G401.6 (cell line): ENCODE measurements around the gene INTS11.
"Not testable (repeated sequence)": the region's sequence is repeated elsewhere in the genome, so short reads cannot be mapped to it uniquely, and the experiment has no call there.

Experiments used
- FAIRE-seq: peaks from 2 replicates; lab custom pipeline; 2012; peaks lifted over from hg19 to GRCh38; lab: Jason Lieb, UNC

INTS11 gene

DNA sequence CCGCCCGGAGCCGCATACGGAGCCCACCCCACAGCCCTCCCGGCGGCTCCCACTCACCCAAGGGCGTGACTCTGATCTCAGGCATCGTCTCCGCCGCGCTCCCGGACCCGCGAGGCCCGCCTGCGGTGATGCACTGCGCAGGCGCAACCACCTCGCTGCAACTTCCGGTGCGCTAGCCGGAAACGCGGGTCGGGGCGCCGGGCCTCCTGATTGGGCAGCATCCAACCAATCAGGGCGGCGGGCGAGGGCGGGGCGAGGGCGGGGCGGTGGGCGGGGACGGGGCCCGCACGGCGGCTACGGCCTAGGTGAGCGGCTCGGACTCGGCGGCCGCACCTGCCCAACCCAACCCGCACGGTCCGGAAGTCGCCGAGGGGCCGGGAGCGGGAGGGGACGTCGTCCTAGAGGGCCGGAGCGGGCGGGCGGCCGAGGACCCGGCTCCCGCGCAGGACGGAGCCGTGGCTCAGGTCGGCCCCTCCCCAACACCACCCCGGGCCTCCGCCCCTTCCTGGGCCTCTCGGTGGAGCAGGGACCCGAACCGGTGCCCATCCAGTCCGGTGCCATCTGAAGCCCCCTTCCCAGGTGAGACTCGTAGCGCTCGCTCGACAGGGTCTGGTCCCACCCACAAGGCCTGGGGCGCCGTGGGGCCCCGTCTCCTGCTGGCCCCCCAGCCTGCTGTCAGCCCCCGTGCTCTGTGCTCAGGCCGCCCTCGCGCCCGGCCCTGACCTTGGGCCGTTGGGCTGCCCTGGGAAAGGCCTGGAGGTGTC, at the start of gene INTS11, which contains the start of gene CPTP:
INTS11 (minus strand) TSS at position 137 of the 764 bp plus-strand sequence; CDS start at position 85, 52 bp downstream.
CPTP (plus strand) TSS at position 279 of the 764 bp plus-strand sequence. CDS start 2,109 bp downstream, outside the sequence.
- no peak for FAIRE-seq

DNA sequence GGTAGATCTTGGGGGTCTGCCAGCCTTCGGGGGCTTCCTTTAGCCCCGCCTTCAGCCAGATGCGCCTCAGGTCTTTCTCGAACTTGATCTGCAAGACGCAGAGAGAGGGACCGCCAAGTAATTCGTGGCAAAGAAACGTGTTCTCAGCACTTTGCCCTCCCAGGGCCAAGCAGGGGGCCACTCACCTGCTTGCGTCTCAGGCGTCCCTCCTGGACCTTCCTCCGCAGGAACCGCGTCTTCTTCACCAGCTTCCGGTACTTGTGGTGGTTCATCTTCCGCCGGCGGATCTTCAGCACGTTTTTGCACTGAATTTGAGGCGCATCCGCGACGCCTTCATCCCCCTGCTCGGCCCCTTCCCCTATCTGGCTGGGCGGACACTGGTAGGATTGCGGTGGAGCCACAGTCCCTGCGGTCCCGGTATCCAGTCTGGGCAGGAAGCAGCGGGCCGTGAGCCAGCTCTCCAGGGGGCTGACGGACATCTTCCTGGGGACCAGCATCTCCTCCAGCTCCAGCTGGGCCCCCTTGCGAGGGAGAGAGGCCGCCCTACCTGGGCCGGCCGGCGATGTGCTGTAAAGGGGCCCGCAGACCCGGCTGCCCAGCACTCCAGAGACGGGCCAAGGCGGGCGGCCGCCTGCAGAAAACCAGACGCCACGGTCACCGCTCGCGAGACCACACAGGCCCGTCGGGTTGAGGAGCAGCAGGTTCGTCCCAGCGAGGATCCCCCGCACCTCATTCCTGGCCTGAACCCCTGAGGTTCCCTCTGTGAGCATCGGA, 49.5 kb upstream of the INTS11 start:
- FAIRE-seq, result no peak

DNA sequence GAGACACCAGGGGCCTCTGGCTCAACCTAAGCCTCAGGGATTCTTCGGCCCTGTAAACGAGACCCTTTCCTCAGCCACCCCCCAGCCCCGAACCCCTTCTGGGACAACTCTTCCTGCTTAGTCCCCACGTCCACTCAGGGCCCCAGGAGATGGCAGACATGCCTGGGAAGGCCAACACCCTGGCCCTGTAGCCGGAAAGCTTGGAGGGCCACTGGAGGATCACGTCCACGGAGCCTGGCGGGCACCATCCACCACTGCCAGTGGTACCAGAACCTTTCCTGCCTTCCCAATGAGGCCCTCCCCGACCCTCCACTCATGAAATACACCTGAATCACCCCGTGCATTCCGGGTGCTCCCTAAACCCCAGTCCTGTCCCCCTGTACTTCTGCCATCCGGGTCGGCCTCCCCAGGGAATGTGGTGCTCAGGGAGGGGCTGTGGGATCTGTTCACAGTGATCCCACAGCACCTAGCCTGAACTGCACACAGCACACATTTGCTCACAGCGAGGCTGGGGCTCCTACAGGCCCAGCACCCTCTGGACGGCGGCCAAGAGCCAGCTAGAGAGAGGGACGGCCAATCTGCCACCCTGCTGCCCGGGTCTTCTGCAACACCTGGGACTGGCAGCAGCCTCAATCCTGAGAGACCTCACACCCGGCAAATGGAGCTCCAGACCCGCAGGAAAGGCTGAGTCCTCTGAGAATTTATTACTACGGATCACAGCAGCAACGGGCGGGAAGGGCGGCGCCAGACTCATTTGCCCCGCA, 48.8 kb upstream of the INTS11 start:
- FAIRE-seq, result no peak

DNA sequence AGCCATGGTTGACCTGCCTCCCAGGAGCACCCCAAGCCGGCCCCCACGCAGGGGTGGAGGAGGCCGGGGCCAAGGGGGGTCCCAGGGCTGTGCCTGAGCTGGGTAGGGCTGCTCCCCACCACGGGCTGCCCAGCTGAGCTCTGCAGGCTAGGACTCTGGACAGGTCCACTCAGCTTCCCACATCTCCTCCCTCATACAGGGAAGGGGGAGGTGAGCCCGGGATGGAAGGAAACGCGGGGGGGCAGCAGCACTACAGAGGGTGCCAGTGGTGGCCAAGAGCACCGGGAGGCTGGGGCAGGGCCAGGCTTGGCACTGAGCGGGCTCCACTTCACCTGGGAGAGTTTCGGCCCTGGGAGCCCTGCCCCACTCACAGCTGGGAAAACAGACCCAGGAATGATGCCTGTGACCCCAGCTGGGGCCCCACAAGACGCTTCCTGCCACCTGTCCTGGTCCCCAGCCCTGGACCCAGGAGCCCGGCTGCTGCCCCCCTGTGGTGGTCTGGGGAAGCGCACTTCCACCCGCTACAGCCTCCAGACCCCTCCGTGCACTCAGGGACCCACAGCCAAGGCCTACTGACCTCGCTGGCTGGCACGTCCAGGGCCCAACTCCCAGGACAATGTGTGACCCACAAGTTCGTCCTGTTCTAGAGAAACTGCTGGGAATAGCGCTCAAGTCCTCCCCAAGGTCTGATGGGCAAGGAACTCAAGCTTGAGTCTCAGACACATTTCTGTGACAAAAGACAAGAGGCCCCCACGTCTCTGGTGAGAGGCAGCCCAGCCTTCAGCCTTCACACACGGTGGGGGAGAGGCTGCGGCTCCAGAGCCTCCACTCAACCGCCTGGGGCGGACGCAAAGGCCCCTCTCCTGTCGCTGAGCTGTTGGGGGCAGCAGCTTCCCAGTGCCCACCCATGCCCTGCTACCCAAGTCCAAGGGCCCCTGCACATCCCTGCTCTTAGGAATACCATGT, 47.6 kb upstream of the INTS11 start:
- FAIRE-seq, result no peak

DNA sequence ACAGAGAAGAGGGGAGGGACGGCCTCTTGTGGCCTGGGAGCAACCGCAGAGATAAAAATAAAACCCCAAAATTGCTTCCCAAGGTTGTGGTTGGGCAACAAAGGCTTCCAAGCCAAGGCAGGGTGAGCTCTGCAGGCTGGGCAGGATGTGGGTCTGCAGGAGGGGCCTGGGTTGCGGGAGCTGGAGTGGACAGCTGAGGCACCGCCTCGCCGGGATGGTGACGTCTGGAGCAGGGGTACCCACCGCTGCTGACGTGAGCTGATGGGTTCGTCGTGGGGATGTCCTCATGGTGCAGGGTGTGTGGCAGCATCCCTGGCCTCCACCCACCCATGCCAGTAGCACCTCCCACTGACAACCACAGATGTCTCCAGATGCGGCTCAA, 46.9 kb upstream of the INTS11 start:
- no peak for FAIRE-seq

DNA sequence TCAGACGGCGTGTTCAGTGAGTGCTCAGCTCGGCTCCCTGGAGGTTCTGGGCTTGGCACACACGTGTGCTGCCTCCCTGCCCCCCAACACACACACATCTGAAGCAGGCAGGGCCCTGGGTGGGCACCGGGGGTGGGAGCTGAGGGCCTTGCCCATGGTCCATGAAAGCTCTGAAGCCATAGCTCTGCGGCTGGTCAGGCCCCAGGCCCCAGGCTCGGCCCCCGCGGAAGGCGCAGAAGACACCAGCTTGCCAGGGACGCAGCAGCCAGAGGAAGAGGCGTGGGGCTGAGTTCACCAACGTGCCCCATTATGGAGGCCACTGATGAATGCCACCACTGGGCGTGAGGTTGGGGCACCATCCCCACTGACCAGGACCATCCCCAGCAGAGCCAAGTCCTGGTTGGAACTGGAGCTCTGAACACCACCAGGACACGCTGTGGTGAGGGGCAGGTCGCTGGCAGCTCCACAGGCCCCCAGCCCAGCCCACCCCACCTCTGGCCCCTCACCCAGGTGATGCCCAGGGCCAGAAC, 46.4 kb upstream of the INTS11 start:
- no peak for FAIRE-seq

DNA sequence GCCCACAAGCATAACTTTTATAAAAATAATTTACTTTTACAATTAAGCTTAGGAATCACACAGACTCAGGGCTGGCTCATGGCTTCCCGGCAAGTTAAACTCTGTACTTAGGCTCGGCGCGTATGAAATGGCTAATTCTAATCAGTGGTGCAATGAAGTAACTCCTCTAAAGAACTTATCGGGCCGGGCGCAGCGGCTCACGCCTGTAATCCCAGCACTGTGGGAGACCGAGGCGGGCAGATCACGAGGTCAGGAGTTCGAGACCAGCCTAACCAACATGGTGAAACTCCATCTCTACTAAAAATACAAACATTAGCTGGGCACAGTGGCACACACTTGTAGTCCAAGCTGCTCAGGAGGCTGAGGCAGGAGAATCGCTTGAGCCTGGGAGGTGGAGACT, 45.6 kb upstream of the INTS11 start:
- not testable (repeated sequence) for FAIRE-seq

DNA sequence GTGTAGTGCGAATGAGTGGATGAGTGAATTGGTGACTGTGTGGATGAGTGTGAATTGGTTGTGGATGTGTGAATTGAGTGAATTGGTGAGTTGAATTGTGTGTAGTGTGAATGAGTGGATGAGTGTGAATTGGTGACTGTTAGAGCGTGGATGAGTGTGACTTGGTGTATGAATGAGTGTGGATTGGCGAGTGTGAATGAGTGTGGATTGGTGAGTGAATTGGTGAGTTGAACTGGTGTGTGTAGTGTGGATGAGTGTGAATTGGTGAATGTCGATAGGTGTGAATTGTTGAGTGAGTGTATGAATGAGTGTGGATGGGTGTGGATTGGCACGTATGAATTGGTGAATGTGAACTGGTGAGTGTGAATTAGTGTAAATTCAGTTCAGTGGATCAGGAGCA, 42.9 kb upstream of the INTS11 start:
- FAIRE-seq, result no peak

DNA sequence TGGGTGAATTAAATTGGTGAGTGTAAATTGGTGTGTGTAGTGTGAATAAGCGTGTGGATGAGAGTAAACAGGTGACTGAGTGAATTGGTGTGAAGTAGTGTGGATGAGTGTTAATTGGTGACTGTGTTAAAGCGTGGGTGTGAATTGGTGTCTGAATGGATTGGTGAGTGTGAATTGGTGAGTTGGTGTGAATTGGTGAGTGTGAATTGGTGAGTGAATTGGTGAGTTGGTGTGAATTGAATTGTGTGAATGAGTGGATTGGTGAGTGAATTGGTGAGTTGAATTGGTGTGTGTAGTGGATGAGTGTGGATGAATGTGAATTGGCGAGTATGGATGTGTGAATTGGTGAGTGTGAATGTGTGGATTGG, 42.2 kb upstream of the INTS11 start:
- no peak for FAIRE-seq

DNA sequence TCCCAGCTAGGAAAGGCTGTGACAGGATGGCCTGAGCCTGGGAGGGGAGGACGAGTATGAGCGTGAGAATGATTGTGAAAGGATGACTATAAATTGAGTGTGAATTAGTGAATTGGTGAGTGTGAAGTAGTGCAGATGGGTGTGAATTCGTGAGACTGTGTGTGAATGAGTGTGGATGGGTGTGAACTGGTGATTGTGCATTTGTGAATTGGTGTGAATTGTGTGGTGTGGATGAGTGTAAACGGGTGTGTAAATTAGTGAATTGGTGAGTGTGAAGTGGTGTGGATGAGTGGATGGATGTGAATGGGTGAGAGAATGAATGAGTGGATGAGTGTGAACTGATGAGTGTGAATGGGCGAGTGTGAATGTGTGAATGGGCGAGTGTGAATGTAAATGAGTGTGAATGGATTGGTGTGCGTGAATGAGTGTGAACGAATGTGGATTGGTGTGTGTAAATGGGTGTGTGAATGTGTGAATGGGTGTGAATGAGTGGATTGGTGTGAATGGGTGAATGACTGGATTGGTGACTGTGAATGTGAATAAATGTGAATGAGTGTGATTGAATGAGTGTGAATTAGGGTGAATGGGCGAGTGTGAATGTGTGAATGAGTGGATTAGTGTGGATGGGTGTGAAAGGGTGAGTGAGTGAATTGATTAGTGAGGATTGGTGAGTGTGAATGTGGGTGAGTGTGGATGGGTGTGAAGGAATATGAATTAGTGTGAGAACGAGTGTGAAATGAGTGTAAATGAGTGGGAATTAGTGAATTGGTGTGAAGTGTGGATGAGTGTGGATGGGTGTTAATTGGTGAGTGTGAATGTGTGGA, 41.6 kb upstream of the INTS11 start:
- no peak for FAIRE-seq

DNA sequence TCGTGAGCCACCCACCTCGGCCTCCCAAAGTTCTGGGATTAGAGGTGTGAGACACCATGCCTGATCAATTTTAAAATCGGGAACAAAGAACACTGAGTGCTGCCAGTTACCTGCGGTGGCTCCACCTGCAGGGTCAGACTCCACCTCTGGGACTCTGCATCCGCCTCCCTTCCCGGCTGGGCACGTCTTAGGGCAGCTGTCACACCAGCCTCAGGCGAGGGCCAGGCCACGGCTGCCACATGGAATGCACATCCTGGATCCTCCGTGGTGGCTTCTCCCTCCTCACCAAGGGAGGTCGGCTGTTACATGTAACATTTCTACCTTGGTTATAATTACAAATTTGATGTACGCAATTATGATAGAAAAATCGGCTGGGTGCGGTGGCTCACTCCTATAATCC, 39.8 kb upstream of the INTS11 start:
- no peak for FAIRE-seq

DNA sequence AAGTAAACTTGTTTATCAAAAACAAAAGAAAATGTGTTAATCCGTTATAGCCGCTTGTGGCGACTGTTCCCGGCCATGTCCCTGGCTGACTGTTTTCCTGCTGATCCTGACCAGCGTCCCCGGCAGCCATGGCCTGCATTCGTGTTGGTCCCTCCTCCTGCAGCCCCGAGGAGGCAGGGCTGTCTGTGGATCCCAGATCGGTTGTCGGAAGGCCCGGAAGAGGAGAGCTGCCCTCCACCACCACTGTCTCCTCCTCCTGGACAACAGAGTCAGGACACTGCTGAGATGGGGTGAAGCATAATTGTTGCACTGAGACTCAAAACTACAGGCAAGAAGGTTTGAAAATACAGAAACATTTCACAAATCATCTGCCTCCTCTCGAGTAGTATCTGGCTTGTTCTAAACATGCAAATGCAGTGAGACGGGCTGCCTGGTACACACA, 37.5 kb upstream of the INTS11 start:
- no peak for FAIRE-seq

DNA sequence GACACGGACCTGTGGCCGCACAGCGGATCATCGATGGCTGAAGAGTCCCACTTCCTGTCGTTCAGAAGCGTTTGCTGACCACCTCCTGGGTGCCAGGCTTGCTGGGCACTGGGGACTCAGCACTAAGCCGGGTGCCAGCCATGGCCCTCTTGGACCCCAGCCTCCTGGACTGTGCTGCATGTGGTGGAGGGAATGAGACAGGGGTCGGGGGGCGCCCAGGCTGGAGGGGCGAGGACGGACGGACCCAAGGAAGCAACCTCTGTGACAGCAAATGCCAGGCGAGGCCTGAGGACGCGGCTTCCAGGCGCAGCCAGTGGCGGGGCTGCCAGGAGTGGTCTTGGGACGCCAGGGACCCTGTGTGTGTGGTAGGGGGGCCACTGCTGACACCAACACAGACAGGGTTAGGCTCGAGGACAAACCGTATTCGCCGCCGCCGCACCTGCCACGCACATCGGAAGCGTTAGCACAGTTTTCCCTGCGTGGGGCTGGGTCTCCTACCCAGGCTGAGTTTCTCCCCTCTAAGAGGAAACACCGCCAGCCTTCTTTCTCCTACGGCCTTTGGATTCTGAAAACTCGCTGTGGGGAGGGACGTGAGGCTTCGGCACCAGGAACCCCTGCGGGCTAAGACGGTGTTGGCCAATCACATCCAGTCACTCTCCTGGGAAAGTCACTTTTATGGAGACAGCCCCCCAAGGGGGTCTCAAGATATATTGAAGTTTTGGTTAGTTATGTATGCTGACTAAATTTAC, 36.9 kb upstream of the INTS11 start:
- FAIRE-seq, result no peak

DNA sequence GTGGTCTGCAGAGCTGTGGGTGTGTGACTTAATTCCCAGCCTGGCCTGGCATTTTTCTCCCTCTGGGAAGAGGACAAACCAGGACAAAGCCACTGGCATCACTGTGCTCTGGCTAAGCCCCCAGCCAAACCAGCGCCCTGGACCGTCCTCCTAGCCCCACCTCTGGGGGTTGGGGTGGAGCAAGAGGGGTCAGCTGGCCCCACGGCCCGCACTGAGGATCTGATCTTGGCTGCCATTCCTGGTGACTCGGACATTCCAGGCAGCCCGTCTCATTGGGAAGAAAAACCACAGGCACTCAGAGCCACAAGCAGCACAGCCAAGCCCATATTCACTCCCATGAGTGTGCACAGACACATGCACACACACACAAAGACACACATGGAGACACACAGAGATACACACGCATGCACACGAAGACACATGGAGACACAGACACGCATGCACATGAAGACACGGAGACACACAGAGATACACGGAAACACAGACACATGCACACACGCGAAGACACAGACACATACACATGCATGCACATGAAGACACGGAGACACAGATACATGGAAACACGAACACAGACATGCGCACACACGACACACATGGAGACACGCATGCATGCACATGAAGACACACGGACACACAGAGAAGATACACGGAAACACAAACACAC, 36.2 kb upstream of the INTS11 start:
- no peak for FAIRE-seq

DNA sequence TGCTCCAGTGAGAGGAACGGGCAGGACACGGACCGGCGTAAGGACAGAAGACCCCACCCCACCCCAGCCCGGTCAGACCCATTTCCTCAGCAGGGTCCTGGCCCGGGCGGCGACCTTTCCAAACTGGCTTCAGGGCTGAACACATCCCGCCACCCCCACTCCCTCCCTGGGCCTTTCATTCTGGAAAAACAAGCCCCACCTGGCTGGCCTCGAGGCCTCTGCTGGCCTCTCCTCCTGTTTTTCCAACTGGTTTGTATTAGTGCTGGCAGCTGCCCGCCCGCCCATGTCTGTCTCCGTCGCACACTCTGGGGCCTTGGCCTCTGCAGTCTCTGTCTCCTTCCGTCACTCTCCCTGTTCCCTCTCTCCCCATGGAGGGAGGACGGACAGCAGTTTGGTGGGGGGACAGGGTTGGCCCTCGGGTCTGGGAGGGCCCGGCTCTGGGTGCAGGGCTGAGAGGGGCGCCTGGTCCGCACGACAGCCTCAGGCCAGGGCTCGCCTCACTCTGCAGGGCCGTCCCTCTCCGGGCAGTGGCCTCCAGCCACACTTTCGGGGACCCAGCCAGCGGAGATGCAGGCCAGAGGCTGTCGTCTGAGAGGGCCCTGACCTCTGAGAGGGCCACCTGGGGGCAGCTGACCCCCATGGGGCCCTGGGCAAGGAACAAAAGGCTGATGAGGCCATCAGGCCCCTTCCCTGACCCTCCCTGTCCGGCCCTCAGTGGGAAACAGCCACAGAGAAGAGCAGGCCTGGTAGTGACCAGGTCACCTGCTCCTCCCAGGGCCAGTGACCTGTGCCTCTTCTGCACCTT, 35.4 kb upstream of the INTS11 start:
- FAIRE-seq, result no peak

DNA sequence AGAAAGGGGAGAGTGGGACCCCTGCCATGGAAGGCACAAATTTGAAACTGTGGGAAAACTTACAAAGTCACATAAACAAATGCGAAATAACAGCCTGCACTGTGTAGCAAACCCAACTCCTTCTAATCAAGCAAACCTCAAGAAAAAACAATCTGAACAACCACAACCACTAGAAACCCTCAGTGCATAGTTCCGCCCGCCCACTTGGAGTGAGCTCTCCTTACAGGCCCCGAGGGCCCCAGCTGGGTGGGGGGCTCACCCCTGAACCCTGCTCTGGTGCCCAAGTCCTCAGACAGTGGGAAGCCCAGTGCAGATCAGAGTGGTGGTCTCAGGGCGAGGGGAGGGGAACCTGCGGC, 34.8 kb upstream of the INTS11 start:
- no peak for FAIRE-seq

DNA sequence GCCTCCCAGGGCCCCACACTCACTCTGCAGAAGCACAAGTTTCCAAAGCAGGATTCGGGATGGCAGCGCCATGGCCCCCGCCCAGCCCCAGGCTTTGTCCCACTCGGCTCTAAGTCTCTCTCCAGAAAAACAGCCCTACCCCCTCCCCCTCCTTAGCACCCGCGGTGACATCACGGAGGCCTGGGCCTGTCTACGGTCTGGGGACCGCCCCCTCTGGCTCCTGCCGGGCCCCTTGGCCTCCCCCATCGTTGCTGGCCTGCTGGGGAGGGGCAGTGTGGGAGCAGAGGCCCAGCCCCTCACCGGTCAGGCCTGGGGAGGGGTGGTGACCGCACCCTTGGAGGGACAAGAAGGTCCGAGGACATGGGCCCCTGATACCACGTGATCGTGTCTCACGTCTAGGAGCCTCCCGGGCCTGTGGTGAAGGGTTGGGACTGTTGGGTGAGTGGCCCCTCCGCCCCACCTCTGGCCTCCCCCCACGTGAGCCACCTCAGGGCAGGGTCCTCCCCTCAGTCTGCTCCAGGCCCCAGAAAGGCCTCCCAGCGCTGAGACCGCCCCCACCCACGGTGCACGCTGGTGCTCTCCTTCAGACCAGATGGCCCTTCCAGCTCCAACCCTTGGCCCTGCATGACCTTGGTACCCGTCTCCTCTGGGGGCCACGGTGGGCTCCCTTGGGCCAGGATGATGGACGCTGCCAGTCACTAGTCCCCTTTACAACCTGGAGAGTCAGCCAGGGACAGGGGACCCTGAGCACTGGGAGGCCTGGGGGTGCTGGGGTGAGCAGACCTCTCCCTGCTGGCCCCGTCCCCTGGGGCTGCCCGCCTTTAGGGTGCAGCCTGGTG, 34.2 kb upstream of the INTS11 start, which contains the start of gene MXRA8:
MXRA8 (minus strand) TSS at position 123 of the 839 bp plus-strand sequence; CDS start at position 72, 51 bp downstream.
- FAIRE-seq, result no peak
